ENCODE measurements around the gene CUL1.

Gene CUL1

GRCh38 chr7:148729984-148730733, 31.5 kb downstream of the CUL1 start:
- no peak overlapping the region for H3K27ac ChIP-seq
- TF ChIP-seq CTCF (IDR thresholded peaks at IDR 0.05): no peak
- TF ChIP-seq ZFX (IDR thresholded peaks at IDR 0.05; ENCODE audit: borderline replicate concordance): no peak

GRCh38 chr7:148732862-148733261, 34.2 kb downstream of the CUL1 start:
- no peak for TF ChIP-seq ZFX (IDR thresholded peaks at IDR 0.05; ENCODE audit: borderline replicate concordance)
- no peak for TF ChIP-seq CTCF (IDR thresholded peaks at IDR 0.05)
- no peak overlapping the region for H3K27ac ChIP-seq

DNA sequence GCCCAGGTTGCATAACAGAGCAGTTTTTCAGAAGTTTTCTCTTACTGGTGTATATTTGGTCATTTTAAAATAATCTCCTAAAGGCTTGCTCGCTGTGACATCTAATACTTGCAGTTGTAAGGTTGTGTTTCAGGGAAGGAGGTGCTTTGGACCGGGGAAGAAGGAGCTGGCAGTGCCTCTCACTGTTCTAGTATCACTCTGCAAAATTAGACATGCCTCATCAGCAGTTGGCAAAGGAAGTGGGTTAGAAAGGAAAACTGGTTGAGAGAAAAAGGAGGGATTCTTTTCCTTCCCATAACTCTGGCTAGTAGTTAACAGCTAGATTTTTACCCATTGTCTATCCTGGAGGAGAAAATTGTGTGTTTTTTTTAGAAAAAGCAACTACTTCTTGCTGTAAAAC, 34.8 kb downstream of the CUL1 start:
- no peak overlapping the region for H3K27ac ChIP-seq

DNA sequence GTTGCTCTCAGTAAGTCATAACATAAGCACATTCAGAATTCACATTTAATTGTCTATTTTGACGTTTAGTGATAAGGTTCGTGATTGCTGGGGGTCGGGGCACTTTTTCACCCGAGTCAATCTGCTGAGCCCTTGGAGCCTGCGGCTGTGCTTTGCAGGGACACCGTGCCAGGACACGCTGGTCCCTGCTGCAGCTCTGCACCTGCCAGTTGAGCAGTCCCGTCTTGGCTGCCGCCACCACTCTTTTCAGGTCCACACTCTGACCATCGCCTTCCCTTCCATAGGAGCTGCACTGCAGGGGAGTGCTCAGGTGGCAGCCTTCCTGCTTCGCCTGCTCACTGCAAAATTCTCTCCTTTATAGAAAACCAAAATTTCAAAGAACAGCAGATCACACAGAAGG, 36.4 kb downstream of the CUL1 start:
- TF ChIP-seq CTCF (IDR thresholded peaks at IDR 0.05) (no peak), ZFX (IDR thresholded peaks at IDR 0.05; ENCODE audit: borderline replicate concordance) (no peak)

More for the DNA sequence above, 34.8 kb downstream of the CUL1 start:
- TF ChIP-seq ZFX (IDR thresholded peaks at IDR 0.05; ENCODE audit: borderline replicate concordance) (no peak), CTCF (IDR thresholded peaks at IDR 0.05) (no peak)

DNA sequence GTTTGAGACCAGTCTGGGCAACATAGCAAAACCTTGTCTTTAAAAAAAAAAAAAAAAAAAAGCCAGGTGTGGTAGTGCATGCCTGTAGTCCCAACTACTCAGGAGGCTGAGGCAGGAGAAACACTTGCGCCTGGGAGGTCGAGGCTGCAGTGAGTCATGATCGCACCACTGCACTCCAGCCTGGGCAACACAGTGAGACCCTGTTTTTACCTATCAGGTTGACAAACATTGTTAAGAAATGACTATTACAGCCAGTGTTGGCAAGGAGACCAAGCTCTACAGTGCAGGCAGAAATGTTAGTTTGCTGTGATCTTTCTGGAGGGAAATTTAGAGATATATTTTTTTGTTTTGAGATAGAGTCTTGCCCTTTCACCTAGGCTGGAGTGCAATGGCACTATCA, 37.3 kb downstream of the CUL1 start:
- TF ChIP-seq ZFX (IDR thresholded peaks at IDR 0.05; ENCODE audit: borderline replicate concordance) (no peak), CTCF (IDR thresholded peaks at IDR 0.05) (no peak)
- no peak overlapping the region for H3K27ac ChIP-seq

More for the DNA sequence above, 36.4 kb downstream of the CUL1 start:
- H3K27ac ChIP-seq: no peak overlapping the region

DNA sequence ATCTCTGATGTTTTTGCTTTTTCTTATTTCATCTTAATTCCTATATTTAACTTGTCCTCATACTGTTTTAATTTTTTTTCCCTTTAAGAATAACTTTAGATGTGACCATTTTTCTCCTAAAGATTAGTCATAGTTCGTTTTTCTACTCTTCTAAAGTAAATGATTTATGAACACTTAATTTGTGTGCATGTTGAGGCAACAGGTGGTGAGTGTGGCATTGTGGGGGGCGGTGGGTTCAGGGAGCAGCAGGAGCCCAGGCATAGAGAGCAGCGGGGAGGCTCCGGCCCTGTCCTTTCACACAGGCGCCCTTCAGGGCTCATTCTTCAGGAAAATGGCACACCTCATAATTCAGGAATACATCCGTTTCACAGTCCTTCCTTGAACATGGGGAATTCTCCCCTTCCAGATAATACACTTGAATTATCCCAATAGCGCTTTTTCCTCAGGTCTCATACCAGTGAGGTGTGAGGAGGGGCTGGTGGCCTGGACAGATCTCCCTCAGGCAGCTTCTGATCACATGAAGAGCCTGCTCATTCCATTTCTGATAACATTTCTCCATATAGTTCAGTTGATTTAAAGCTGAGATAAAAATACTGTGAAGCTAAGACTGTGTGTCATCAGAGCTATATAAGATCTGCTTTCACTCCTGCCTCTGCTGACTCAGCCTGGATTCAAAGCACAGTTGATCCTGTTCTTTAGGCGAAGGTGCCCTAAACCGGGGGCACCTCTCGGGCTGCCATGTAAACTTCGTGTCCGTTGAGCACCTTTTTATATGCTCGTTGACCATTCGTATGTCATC, 40.2 kb downstream of the CUL1 start:
- no peak overlapping the region for H3K27ac ChIP-seq
- TF ChIP-seq ZFX (IDR thresholded peaks at IDR 0.05; ENCODE audit: borderline replicate concordance) (no peak), CTCF (IDR thresholded peaks at IDR 0.05) (no peak)

GRCh38 chr7:148746135-148746534, 47.4 kb downstream of the CUL1 start:
- H3K27ac ChIP-seq: no peak overlapping the region
- TF ChIP-seq ZFX (IDR thresholded peaks at IDR 0.05; ENCODE audit: borderline replicate concordance) (no peak), CTCF (IDR thresholded peaks at IDR 0.05) (no peak)
